ENCODE measurements around the gene SLC35F5. TPM values are rescaled to one million over a fixed set of nuclear protein-coding genes. Genes with fewer than 3 reads are reported as not detected.
"Not testable (repeated sequence)": the region's sequence is repeated elsewhere in the genome, so short reads cannot be mapped to it uniquely, and the experiment has no call there.

The SLC35F5 gene
- total and polyA plus RNA-seq, 10 of the 15 experiments (the other 5 are each of a cell fraction or from before 2014, with no cell fraction given): 1.8 to 31.3 (median 16.5) TPM

GRCh38 chr2:113698892-113699447, 57.5 kb downstream of the SLC35F5 start (continued):
- TF ChIP-seq SMAD5 (IDR thresholded peaks at IDR 0.05; ENCODE audit: low read depth) (no peak), SPI1 (IDR thresholded peaks at IDR 0.05; ENCODE audit: borderline replicate concordance, insufficient read depth, low read depth, low read length) (no peak), YBX1 (IDR thresholded peaks at IDR 0.05) (no peak), POLR2A (IDR thresholded peaks at IDR 0.05; ENCODE audit: low read depth, low read length) (no peak), PKNOX1 (IDR thresholded peaks at IDR 0.05) (no peak), HDAC2 (IDR thresholded peaks at IDR 0.05) (no peak), SMAD1 (IDR thresholded peaks at IDR 0.05; ENCODE audit: low read depth, partially characterized antibody) (no peak), HSF1 (IDR thresholded peaks at IDR 0.05; ENCODE audit: low read depth, low read length) (no peak)

GRCh38 chr2:113698251-113698650, 58.2 kb downstream of the SLC35F5 start:
- H3K36me3 ChIP-seq (ENCODE audit: control insufficient read depth in 2 of 2, insufficient read depth in 2 of 2, low read length in 1 of 2); H3K4me2 ChIP-seq (ENCODE audit: control insufficient read depth, insufficient read depth); in situ Hi-C loops (cut with MboI); H3K79me2 ChIP-seq (ENCODE audit: control insufficient read depth, insufficient read depth, low read length); H3K9ac ChIP-seq (ENCODE audit: control insufficient read depth, insufficient read depth, low read length); H2AFZ ChIP-seq (ENCODE audit: control insufficient read depth, low read depth, low read length); H3K27ac ChIP-seq (ENCODE audit: control insufficient read depth, insufficient read depth); H4K20me1 ChIP-seq (ENCODE audit: control insufficient read depth, insufficient read depth); DNase-seq (ENCODE audit: low read depth, low spot score); ATAC-seq; BruUV-seq (replicated peaks); FAIRE-seq; intact Hi-C loops (cut with micrococcal nuclease; ENCODE audit: unreplicated experiment); H3K9me3 ChIP-seq (replicated peaks; ENCODE audit: control insufficient read depth, insufficient read depth, low read length); POLR2A ChIA-PET; H3K4me3 ChIP-seq; H3K27me3 ChIP-seq (replicated peaks in 1 of 2; ENCODE audit: control insufficient read depth in 2 of 2, insufficient read depth in 2 of 2, low read length in 1 of 2): not testable (repeated sequence)
- 100% methylated on average over 2 of the region's 2 CpGs for WGBS (ENCODE audit: insufficient coverage, insufficient replicate concordance, low lambda C conversion rate, missing lambda C conversion rate)
- ChIA-PET SMC1A (ENCODE audit: uncharacterized antibody, unreplicated experiment) (interaction anchor here (0.7 to 0.9 kb wide), 2 partner anchors 42 to 94 kb away, joined by 3 read pairs; no protein-coding TSS in a partner anchor), CTCF (interaction anchor here (1.0 to 2.6 kb wide), 2 partner anchors 94 to 190 kb away, joined by 6 to 12 read pairs; no protein-coding TSS in a partner anchor), RAD21 (ENCODE audit: unreplicated experiment) (interaction anchor here (2.5 to 3.0 kb wide), 2 partner anchors 58 to 94 kb away, joined by 19 to 32 read pairs; partner anchors contain the start of gene SLC35F5)
- H3K4me1 ChIP-seq (ENCODE audit: control insufficient read depth, insufficient read depth, low read length): peaks cover 36% of the 10 kb centered on the region

Data from GM12878 (cell line).